ENCODE data around the gene PHOSPHO2. TPM values are rescaled to one million over a fixed set of nuclear protein-coding genes. Genes with fewer than 3 reads are reported as not detected.
A peak's percentile ranks its signal among the peaks of the same experiment; 100 is the strongest.

Gene PHOSPHO2
- total and polyA plus RNA-seq, 9 of the 15 experiments (the other 6 are each of a cell fraction or from before 2014, with no cell fraction given) = 7.8 to 19.1 (median 11.7) TPM

GRCh38 chr2:169716938-169717690 is 22.8 kb downstream of the PHOSPHO2 start (continued):
- TF ChIP-seq RBM15 (IDR thresholded peaks at IDR 0.05; ENCODE audit: insufficient read depth, low read length) (no peak), SMAD3 (CRISPR knock-in tag; conservative IDR thresholded peaks at IDR 0.05) (0 out of 2 replicates have a peak, but pooled peaks have one; percentile 27), ZNF592 (IDR thresholded peaks at IDR 0.05) (peak; percentile 97), KDM1A (IDR thresholded peaks at IDR 0.05) (peak; percentile 46 to 54; a peak in 3 of 4 replicates), SNRNP70 (optimal IDR thresholded peaks at IDR 0.05; ENCODE audit: low read depth, low read length) (no peak), ARID1B (IDR thresholded peaks at IDR 0.05) (peak; percentile 58), ZNF311 (CRISPR knock-in tag; IDR thresholded peaks at IDR 0.05) (peak; percentile 94), ZNF212 (CRISPR knock-in tag; IDR thresholded peaks at IDR 0.05) (no peak), DIDO1 (tag; IDR thresholded peaks at IDR 0.05; ENCODE audit: low read depth) (no peak), ZNF583 (CRISPR knock-in tag; IDR thresholded peaks at IDR 0.05) (peak; percentile 62; the same call in 1 of the 2 replicates), LEF1 (IDR thresholded peaks at IDR 0.05) (0 out of 2 replicates have a peak, but pooled peaks have one; percentile 15), BACH1 (tag; IDR thresholded peaks at IDR 0.05) (no peak), MEIS2 (IDR thresholded peaks at IDR 0.05; ENCODE audit: partially characterized antibody) (peak; percentile 32), JUND (IDR thresholded peaks at IDR 0.05; ENCODE audit: borderline replicate concordance, low read depth, low read length) (no peak; the same call in 1 of the 2 replicates), JUND (tag; IDR thresholded peaks at IDR 0.05; ENCODE audit: borderline replicate concordance, low read depth, low read length) (peak; percentile 73; the same call in 2 of the 3 replicates), DDX20 (tag; IDR thresholded peaks at IDR 0.05; ENCODE audit: low read depth) (peak; percentile 42; the same call in 1 of the 2 replicates), NR4A1 (CRISPR knock-in tag; IDR thresholded peaks at IDR 0.05) (no peak), NR4A1 (tag; IDR thresholded peaks at IDR 0.05) (peak; percentile 90), FOSL1 (tag; conservative IDR thresholded peaks at IDR 0.05) (peak; percentile 50), ID3 (CRISPR knock-in tag; IDR thresholded peaks at IDR 0.05) (no peak), ID3 (tag; IDR thresholded peaks at IDR 0.05) (peak; percentile 88; the same call in 1 of the 2 replicates), HNRNPK (IDR thresholded peaks at IDR 0.05; ENCODE audit: low read depth, low read length, poor library complexity, severe bottlenecking) (no peak), PTRF (tag; IDR thresholded peaks at IDR 0.05) (peak; percentile 68; the same call in 1 of the 2 replicates), YY1 (IDR thresholded peaks at IDR 0.05; ENCODE audit: borderline replicate concordance in 1 of 3, control insufficient read depth in 1 of 3, extremely low read depth in 1 of 3, insufficient read depth in 3 of 3, insufficient read length in 1 of 3, insufficient replicate concordance in 2 of 3, low read depth in 1 of 3, low read length in 2 of 3) (peak in 1 of 3 experiments; percentile 47), ZNF431 (CRISPR knock-in tag; IDR thresholded peaks at IDR 0.05) (no peak)
